ENCODE results near the gene LNX2. TPM values are rescaled to one million over a fixed set of nuclear protein-coding genes. Genes with fewer than 3 reads are reported as not detected.

Gene LNX2
- total RNA-seq, 4 donors from 2014 or later = 10.2 to 14.1 (median 12.8) TPM

- intact Hi-C loops (cut with DNase I) = no loop called here
- Histone ChIP-seq H3K36me3 (no peaks in the 10 kb centered on the region), H3K27ac (replicated peaks in 1 of 4) (no peak overlapping the region), H3K27me3 (peaks cover 0 to 5% (median 0%) of the 10 kb centered on the region in 4 donors), H3K4me1 (no peaks in the 10 kb centered on the region), H3K4me3 (no peak overlapping the region), H3K9me3 (no peaks in the 10 kb centered on the region)
- DNase-seq (ENCODE audit: extremely low spot score) = no peak
- TF ChIP-seq EP300 (IDR thresholded peaks at IDR 0.05) (no peak), POLR2A (IDR thresholded peaks at IDR 0.05; ENCODE audit: low read depth) (no peak), CTCF (IDR thresholded peaks at IDR 0.05) (no peak), POLR2AphosphoS5 (IDR thresholded peaks at IDR 0.05) (no peak)
- WGBS = 74% methylated on average over 1 of the region's 1 CpG
These were observed 104.2 kb downstream of the LNX2 start for GRCh38 chr13:27516103-27516502.

GRCh38 chr13:27510082-27510481 lies 110.2 kb downstream of the LNX2 start:
- WGBS = 75% methylated on average over 5 of the region's 5 CpGs
- H3K27me3 ChIP-seq = no peaks in the 10 kb centered on the region
- H3K4me3 ChIP-seq = no peak overlapping the region
- no peaks in the 10 kb centered on the region for H3K9me3 ChIP-seq
- TF ChIP-seq EP300 (IDR thresholded peaks at IDR 0.05) = no peak
- no peak for TF ChIP-seq POLR2AphosphoS5 (IDR thresholded peaks at IDR 0.05)
- no peak for TF ChIP-seq POLR2A (IDR thresholded peaks at IDR 0.05; ENCODE audit: low read depth)
- no peak for TF ChIP-seq CTCF (IDR thresholded peaks at IDR 0.05)
- no peak overlapping the region for H3K27ac ChIP-seq (replicated peaks in 1 of 4)
- intact Hi-C loops (cut with DNase I) = no loop called here
- no peak for DNase-seq (ENCODE audit: extremely low spot score)
- H3K36me3 ChIP-seq = no peaks in the 10 kb centered on the region
- H3K4me1 ChIP-seq = no peaks in the 10 kb centered on the region

- peaks cover 0 to 6% (median 0%) of the 10 kb centered on the region in 4 donors for H3K4me1 ChIP-seq
- H3K36me3 ChIP-seq = no peaks in the 10 kb centered on the region
- H3K27ac ChIP-seq (replicated peaks in 1 of 4) = no peak overlapping the region
- H3K27me3 ChIP-seq = no peaks in the 10 kb centered on the region
- no peaks in the 10 kb centered on the region for H3K9me3 ChIP-seq
- H3K4me3 ChIP-seq = no peak overlapping the region
- TF ChIP-seq POLR2AphosphoS5 (IDR thresholded peaks at IDR 0.05) = no peak
- no peak for TF ChIP-seq POLR2A (IDR thresholded peaks at IDR 0.05; ENCODE audit: low read depth)
- no peak for TF ChIP-seq CTCF (IDR thresholded peaks at IDR 0.05)
- no peak for TF ChIP-seq EP300 (IDR thresholded peaks at IDR 0.05)
- intact Hi-C loops (cut with DNase I) = no loop called here
- WGBS = 83% methylated on average over 9 of the region's 9 CpGs
- no peak for DNase-seq (ENCODE audit: extremely low spot score)
These were observed 111.5 kb downstream of the LNX2 start for GRCh38 chr13:27508802-27509201.

GRCh38 chr13:27505792-27506191 lies 114.5 kb downstream of the LNX2 start:
- Histone ChIP-seq H3K4me1 (peaks cover 0 to 11% (median 0%) of the 10 kb centered on the region in 4 donors), H3K36me3 (no peaks in the 10 kb centered on the region), H3K9me3 (no peaks in the 10 kb centered on the region), H3K27ac (replicated peaks in 1 of 4) (no peak overlapping the region), H3K27me3 (no peaks in the 10 kb centered on the region), H3K4me3 (no peak overlapping the region)
- TF ChIP-seq EP300 (IDR thresholded peaks at IDR 0.05) = no peak
- no peak for TF ChIP-seq CTCF (IDR thresholded peaks at IDR 0.05)
- TF ChIP-seq POLR2AphosphoS5 (IDR thresholded peaks at IDR 0.05) = no peak
- TF ChIP-seq POLR2A (IDR thresholded peaks at IDR 0.05; ENCODE audit: low read depth) = no peak
- intact Hi-C loops (cut with DNase I) = no loop called here
- whole genome bisulfite sequencing = 91% methylated on average over 3 of the region's 3 CpGs
- DNase-seq (ENCODE audit: extremely low spot score) = no peak

GRCh38 chr13:27504868-27505194 lies 115.5 kb downstream of the LNX2 start:
- no peak for DNase-seq (ENCODE audit: extremely low spot score)
- H3K9me3 ChIP-seq = no peaks in the 10 kb centered on the region
- no peak overlapping the region for H3K27ac ChIP-seq (replicated peaks in 1 of 4)
- no peaks in the 10 kb centered on the region for H3K36me3 ChIP-seq
- H3K4me3 ChIP-seq = no peak overlapping the region
- TF ChIP-seq POLR2A (IDR thresholded peaks at IDR 0.05; ENCODE audit: low read depth) (no peak), POLR2AphosphoS5 (IDR thresholded peaks at IDR 0.05) (no peak), EP300 (IDR thresholded peaks at IDR 0.05) (no peak), CTCF (IDR thresholded peaks at IDR 0.05) (no peak)
- H3K4me1 ChIP-seq = peaks cover 0 to 11% (median 0%) of the 10 kb centered on the region in 4 donors
- H3K27me3 ChIP-seq = no peaks in the 10 kb centered on the region
- 90% methylated on average over 5 of the region's 5 CpGs for whole genome bisulfite sequencing
- intact Hi-C loops (cut with DNase I) = no loop called here
